GM12801 (cell line): Measurements from ENCODE around the gene PCDHGA3.
A peak's percentile ranks its signal among the peaks of the same experiment; 100 is the strongest.

ENCODE experiments used
- TF ChIP-seq, protein P1 (sequence below): IDR thresholded peaks from one replicate; pipeline ENCODE4 v1.5.1; 2011; ENCODE audit warnings: control low read depth; ENCODE audit not compliant: insufficient read length; ENCODE audit errors: extremely low read depth

The PCDHGA3 gene

GRCh38 chr5:141320225-141321169 lies 23.1 kb upstream of the PCDHGA3 start, which contains the start of gene TAF7:
TSS of gene TAF7 (minus strand) at chr5:141320784. CDS start at chr5:141320044, 740 bp downstream.
- TF ChIP-seq, protein P1, sequence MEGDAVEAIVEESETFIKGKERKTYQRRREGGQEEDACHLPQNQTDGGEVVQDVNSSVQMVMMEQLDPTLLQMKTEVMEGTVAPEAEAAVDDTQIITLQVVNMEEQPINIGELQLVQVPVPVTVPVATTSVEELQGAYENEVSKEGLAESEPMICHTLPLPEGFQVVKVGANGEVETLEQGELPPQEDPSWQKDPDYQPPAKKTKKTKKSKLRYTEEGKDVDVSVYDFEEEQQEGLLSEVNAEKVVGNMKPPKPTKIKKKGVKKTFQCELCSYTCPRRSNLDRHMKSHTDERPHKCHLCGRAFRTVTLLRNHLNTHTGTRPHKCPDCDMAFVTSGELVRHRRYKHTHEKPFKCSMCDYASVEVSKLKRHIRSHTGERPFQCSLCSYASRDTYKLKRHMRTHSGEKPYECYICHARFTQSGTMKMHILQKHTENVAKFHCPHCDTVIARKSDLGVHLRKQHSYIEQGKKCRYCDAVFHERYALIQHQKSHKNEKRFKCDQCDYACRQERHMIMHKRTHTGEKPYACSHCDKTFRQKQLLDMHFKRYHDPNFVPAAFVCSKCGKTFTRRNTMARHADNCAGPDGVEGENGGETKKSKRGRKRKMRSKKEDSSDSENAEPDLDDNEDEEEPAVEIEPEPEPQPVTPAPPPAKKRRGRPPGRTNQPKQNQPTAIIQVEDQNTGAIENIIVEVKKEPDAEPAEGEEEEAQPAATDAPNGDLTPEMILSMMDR, result peak; percentile 21

DNA sequence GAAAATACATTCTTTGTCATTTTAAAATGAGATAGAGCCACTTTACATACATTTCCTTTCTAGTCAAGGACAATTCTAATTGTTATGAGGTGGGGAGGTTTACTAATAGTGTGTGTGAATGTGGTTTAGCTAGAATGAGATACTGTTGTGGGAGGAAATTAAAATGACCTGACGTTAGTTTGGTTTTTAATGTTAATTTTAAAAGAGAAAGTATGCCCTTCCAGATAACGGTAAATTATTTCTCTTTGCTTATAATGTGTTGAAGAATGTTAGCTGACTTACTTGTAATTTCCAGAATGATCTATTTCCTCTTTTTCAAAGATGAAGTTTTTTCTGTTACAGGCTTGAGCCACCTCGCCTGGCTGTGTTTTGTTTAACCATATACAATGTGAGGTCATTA lies 21.4 kb upstream of the PCDHGA3 start:
- TF ChIP-seq, protein P1, result no peak

DNA sequence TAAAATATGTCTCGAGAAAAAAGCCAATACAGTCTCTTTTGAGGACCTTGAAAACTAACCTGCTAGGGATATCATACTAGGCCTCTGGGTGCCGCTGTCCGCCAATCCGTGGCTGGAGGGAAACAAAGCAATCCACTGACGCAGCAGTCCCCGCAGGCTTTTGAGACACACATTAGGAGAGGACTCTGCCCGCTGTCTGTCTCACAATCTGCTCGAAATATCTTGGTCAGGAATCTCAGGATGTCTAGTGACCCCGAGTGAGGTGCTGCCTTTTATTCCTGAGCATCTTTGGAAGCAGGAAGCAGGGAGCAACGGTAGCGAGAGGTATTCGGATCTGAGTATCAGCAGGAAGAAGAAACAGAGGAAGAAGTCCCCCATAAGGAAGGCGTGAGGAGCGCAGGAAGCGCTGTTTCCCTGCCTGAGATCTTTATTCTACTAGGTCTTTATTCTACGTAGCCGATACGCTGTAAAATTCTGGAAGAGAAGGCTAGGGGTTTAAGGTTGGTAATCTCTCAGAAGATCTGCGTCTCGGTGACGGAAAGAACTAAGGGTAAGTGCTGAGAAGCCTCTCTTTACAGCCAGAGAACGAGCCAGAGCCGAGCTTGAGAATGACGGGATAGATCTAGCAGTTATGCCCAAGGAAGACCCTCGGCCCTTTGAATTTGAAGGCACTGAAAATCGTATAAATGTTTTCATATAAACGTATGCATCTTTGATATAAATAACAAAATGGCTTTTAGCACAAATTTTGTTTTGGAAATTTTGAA lies 17.4 kb upstream of the PCDHGA3 start:
- TF ChIP-seq, protein P1, result no peak

DNA sequence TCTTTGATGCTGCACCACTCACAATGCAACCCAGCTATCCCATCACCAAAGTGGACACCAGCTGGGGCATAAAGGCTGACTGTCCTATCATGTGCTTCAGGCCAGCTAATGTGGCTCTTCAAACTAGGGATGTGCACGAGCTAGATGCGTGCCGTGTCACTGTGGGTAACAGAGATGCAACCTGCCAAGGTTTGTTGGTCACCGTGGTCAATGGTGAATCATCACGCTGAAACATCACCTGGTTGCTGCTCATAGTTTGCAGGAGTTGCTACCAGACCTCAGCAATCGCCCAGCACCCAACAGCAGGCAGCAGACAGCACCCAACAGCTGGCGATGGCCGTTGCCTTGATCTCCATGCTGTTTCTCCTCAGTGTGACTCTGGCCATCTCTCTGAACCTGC lies 15.4 kb upstream of the PCDHGA3 start:
- TF ChIP-seq, protein P1, result no peak

GRCh38 chr5:141330299-141331080 lies 13.1 kb upstream of the PCDHGA3 start, which contains the start of gene PCDHGA1:
TSS of gene PCDHGA1 (plus strand) at chr5:141330514.
- TF ChIP-seq, protein P1, result no peak

- TF ChIP-seq, protein P1, result no peak
These were observed 4.9 kb upstream of the PCDHGA3 start, which contains the start of gene PCDHGA2 for GRCh38 chr5:141338538-141339306. TSS of gene PCDHGA2 (plus strand) at chr5:141338760.
